Heart right ventricle (tissue), 16 donors: Measurements from ENCODE around the gene RARS2. TPM values are rescaled to one million over a fixed set of nuclear protein-coding genes. Genes with fewer than 3 reads are reported as not detected.
A peak's percentile ranks its signal among the peaks of the same experiment; 100 is the strongest.

Experiments
- ATAC-seq, 8 donors: fragments of 200-7000 bp; cut with Tn5 transposase; one replicate each; pipeline ENCODE4 v1.9.1; 2020; ENCODE audit warnings: mild to moderate bottlenecking in 8 of 8, moderate library complexity in 8 of 8, moderate number of reproducible peaks in 1 of 8
- DNase-seq, 2 donors: peaks; one replicate each; pipeline ENCODE4 v3.0.0-alpha.2; 2020
- H3K27ac ChIP-seq, 10 donors: fragments of 200-600 bp; sonication (generic) in 2 of 10; one replicate each; pipeline versions ENCODE4 v1.5.0 to v1.8.0; 2020 to 2022; ENCODE audit warnings: mild to moderate bottlenecking in 3 of 10
- H3K27me3 ChIP-seq, 7 donors: fragments of 200-600 bp; one replicate each; pipeline ENCODE4 v1.8.0; 2021 to 2022; ENCODE audit warnings: mild to moderate bottlenecking in 2 of 7
- H3K36me3 ChIP-seq, 9 donors: fragments of 200-600 bp; sonication (generic) in 1 of 9; one replicate each; pipeline versions ENCODE4 v1.5.0 to v1.8.0; 2020 to 2022; ENCODE audit warnings: mild to moderate bottlenecking in 2 of 9
- H3K4me1 ChIP-seq, 9 donors: fragments of 200-600 bp; sonication (generic) in 1 of 9; one replicate each; pipeline versions ENCODE4 v1.5.0 to v1.8.0; 2020 to 2022; ENCODE audit warnings: mild to moderate bottlenecking in 4 of 9
- H3K4me3 ChIP-seq, 10 donors: fragments of 200-600 bp; sonication (generic) in 2 of 10; one replicate each; pipeline versions ENCODE4 v1.5.0 to v1.8.0; 2020 to 2022; ENCODE audit warnings: mild to moderate bottlenecking in 7 of 10, moderate library complexity in 2 of 10
- H3K9me3 ChIP-seq, 11 donors: fragments of 200-600 bp in 10 of 11; sonication (generic) in 2 of 11; one replicate each; pipeline versions ENCODE4 v1.5.0 to v1.8.0; 2013 to 2022; ENCODE audit warnings: mild to moderate bottlenecking in 2 of 11, control low read depth in 1 of 11, moderate library complexity in 1 of 11
- CTCF ChIP-seq, 9 donors: fragments of 200-600 bp; sonication (generic) in 2 of 9; IDR thresholded peaks; one replicate each; pipeline versions ENCODE4 v1.5.0 to v1.8.0; 2021 to 2022; ENCODE audit warnings: antibody characterized with exemption in 9 of 9, mild to moderate bottlenecking in 5 of 9, moderate library complexity in 1 of 9
- WGBS, 2 donors: extraction: QIAGEN DNeasy Blood & Tissue Kit; methylation state at CpG; one replicate each; pipeline ENCODE4 v1.1.7; 2013; ENCODE audit warnings: inconsistent platforms in 1 of 2; 5-methylcytosine and 5-hydroxymethylcytosine counted together
- intact Hi-C, 10 donors: fragments of 100-400 bp; cut with DNase I; formaldehyde crosslinking; loops; one replicate each; pipeline versions ENCODE4 v1.11.1 to v1.14.2; 2022
- polyA plus RNA-seq, 2 donors: library from polyadenylated mRNA; stranded (reverse); fragments of 200-250 nt; gene quantifications; one replicate each; pipeline ENCODE4 v1.2.3, GENCODE V29; 2013
- total RNA-seq, 10 donors: library from RNA; stranded (reverse); fragmentation: NEBNext Ultra II Directional in 3 of 10; extraction: Animal tissue kit (Norgen Biotek cat#: 25700) in 3 of 10; gene quantifications; one replicate each; pipeline versions ENCODE4 v1.2.1 to v1.2.4, GENCODE V29; 2021 to 2023
- donor health status: Arrhythmogenic right ventricular cardiomyopathy.
- donor health status: ischemic (EF 13 %, LVEDD 7.1; RV severe dilation, severe dysfunction).
- donor health status: healthy with polysubstance abuse.
- donor health status: DM: no; HTN: yes; CAD: no.
- donor health status: DM: no; HTN: no; CAD: no.
- donor health status: ischemic (EF 25% LVEDD 6.9; RV normal size, moderate dysfunction).
- donor health status: ischemic (EF 25% LVEDD 5.7; RV mildly dilated, moderate dysfunction).
- donor health status: healthy.
- donor health status: DM: yes; HTN: yes; CAD: no.
- donor health status: Ischemic cardiomyopathy.
- donor health status: ischemic (EF 35%, LVEDD 5.7; RV mildly dilated, moderate dysfunction).
- donor health status: nonischemic (EF 11% LVEDD 7.7; RV severe dilation, severe dysfunction).
- donor health status: DM: yes; HTN: yes; CAD: no.
- donor health status: PGD.
- donor health status: ischemic (EF 29% LVEDD 5.4; RV normal size, mild dysfunction).
- donor health status: nonischemic (EF 23%, LVEDD 6.1; RV moderate dilation, normal function).

RARS2 gene
- total and polyA plus RNA-seq, 12 donors = 12.1 to 26.1 (median 19.8) TPM

GRCh38 chr6:87472525-87473418 is 117.0 kb downstream of the RARS2 start, which contains the start of gene SLC35A1:
Gene SLC35A1 (plus strand): TSS chr6:87472974. CDS start chr6:87473004, 30 bp downstream.
- intact Hi-C loops = loop anchor here in 5 of 10 donors (5.0 to 10.0 kb wide), 6 partner anchors 60 to 222 kb away; partner anchors contain the start of genes CFAP206 (in 1 of the 5) and SMIM8 (in 1 of the 5)
- peaks cover 0 to 4% (median 0%) of the 10 kb centered on the region in 7 donors for H3K27me3 ChIP-seq
- H3K36me3 ChIP-seq = peaks cover 0 to 7% (median 0%) of the 10 kb centered on the region in 9 donors
- 1% methylated on average over 66 to 70 of the region's 70 CpGs for WGBS, 2 donors
- peak in 8 of 9 donors; percentile 6 to 34 (median 28) for TF ChIP-seq CTCF (IDR thresholded peaks at IDR 0.05)
- peaks cover 2 to 13% (median 9%) of the 10 kb centered on the region in 9 donors for H3K4me1 ChIP-seq
- H3K9me3 ChIP-seq = no peaks in the 10 kb centered on the region
- DNase-seq (peak; percentile 88), ATAC-seq (peak; percentile 99 to 100 (median 99))
- H3K4me3 ChIP-seq = peak within 1 kb of the TSS; percentile 55 to 94 (median 86)
- H3K27ac ChIP-seq = peak within 1 kb of the TSS; percentile 74 to 99 (median 95)

GRCh38 chr6:87465051-87465450 is 124.7 kb downstream of the RARS2 start:
- H3K4me3 ChIP-seq = no peak overlapping the region
- ATAC-seq (no peak), DNase-seq (no peak)
- no peak overlapping the region for H3K27ac ChIP-seq
- H3K9me3 ChIP-seq = peaks cover 0 to 10% (median 0%) of the 10 kb centered on the region in 11 donors
- 81 to 88% methylated on average over 2 of the region's 2 CpGs for WGBS, 2 donors
- intact Hi-C loops = no loop called here
- no peak for TF ChIP-seq CTCF (IDR thresholded peaks at IDR 0.05)
- H3K27me3 ChIP-seq = peaks cover 0 to 9% (median 0%) of the 10 kb centered on the region in 7 donors
- no peaks in the 10 kb centered on the region for H3K4me1 ChIP-seq
- no peaks in the 10 kb centered on the region for H3K36me3 ChIP-seq

Other genes with a start within 250 kb of the RARS2 start
- 1 to 10 TPM in 9 of 10 donors, under 1 TPM in 1; 1.00 to 3.6 (median 2.0) TPM for gene C6orf163, start 245.2 kb downstream of the RARS2 start, total RNA-seq
- gene C6orf163, start 245.2 kb downstream of the RARS2 start, polyA plus RNA-seq = 1 to 10 TPM in 1 of 2 donors, under 1 TPM in 1; 0.35 to 7.7 TPM
- gene CFAP206, start 182.0 kb downstream of the RARS2 start, total RNA-seq = under 1 TPM in 5 of 10 donors, not detected in 5; 0.18 to 0.54 (median 0.28) TPM
- under 1 TPM; 0.09 to 0.44 TPM for gene CFAP206, start 182.0 kb downstream of the RARS2 start, polyA plus RNA-seq
- 10 to 100 TPM in 4 of 10 donors, 1 to 10 TPM in 6; 7.0 to 13.2 (median 9.7) TPM for gene SLC35A1, start 117.0 kb downstream of the RARS2 start, total RNA-seq
- gene SLC35A1, start 117.0 kb downstream of the RARS2 start, polyA plus RNA-seq = 10 to 100 TPM in 1 of 2 donors, 1 to 10 TPM in 1; 9.9 to 23.0 TPM
- 10 to 100 TPM; 16.2 to 28.2 (median 24.5) TPM for gene ORC3, start 148 bp upstream of the RARS2 start, total RNA-seq
- gene ORC3, start 148 bp upstream of the RARS2 start, polyA plus RNA-seq = 10 to 100 TPM; 15.7 to 16.0 TPM
- gene AKIRIN2, start 112.2 kb upstream of the RARS2 start, total RNA-seq = 10 to 100 TPM; 33.9 to 56.0 (median 43.8) TPM
- gene AKIRIN2, start 112.2 kb upstream of the RARS2 start, polyA plus RNA-seq = 10 to 100 TPM; 14.8 to 31.7 TPM